HepG2 (cell line): ENCODE measurements around the gene AMER3. TPM values are rescaled to one million over a fixed set of nuclear protein-coding genes. Genes with fewer than 3 reads are reported as not detected.

ENCODE experiments used
- CEBPB ChIP-seq: IDR thresholded peaks from 2 replicates; pipeline ENCODE4 v1.6.1; 2011; ENCODE audit warnings: low read depth, low read length, improper control_type of control experiment, borderline replicate concordance
- CREB1 ChIP-seq, 2 experiments: fragments of 450-650 bp in 1 of 2; IDR thresholded peaks; 2 replicates each; pipeline ENCODE4 v1.6.1; 2016 to 2017; ENCODE audit warnings: control low read depth in 1 of 2, mild to moderate bottlenecking in 1 of 2, missing compliant biosample characterization in 1 of 2, missing genetic modification characterization in 1 of 2
- CREM ChIP-seq, 2 experiments: sonication (generic) in 1 of 2; formaldehyde crosslinking in 1 of 2; IDR thresholded peaks; 2 replicates each; pipeline versions ENCODE4 v1.4.0 to v1.6.1; 2016 to 2020; ENCODE audit warnings: antibody characterized with exemption in 1 of 2, mild to moderate bottlenecking in 1 of 2, missing genetic modification reagents in 1 of 2
- GPN1 ChIP-seq: sonication (generic); formaldehyde crosslinking; IDR thresholded peaks from 2 replicates; pipeline ENCODE4 v1.5.1; 2020; ENCODE audit warnings: missing genetic modification reagents, borderline replicate concordance
- HMG20A ChIP-seq: IDR thresholded peaks from 2 replicates; pipeline ENCODE4 v1.6.1; 2016; ENCODE audit warnings: borderline replicate concordance
- HNF1B ChIP-seq: sonication (generic); formaldehyde crosslinking; IDR thresholded peaks from 2 replicates; pipeline ENCODE4 v1.5.1; 2020; ENCODE audit warnings: mild to moderate bottlenecking, moderate library complexity, missing genetic modification reagents
- KMT2A ChIP-seq: sonication (generic); formaldehyde crosslinking; IDR thresholded peaks from 2 replicates; pipeline ENCODE4 v1.4.0; 2020; ENCODE audit warnings: missing genetic modification reagents
- MAFG ChIP-seq: sonication (generic); formaldehyde crosslinking; IDR thresholded peaks from 2 replicates; pipeline ENCODE4 v1.5.1; 2020; ENCODE audit warnings: mild to moderate bottlenecking, missing genetic modification reagents
- MTF2 ChIP-seq: sonication (generic); formaldehyde crosslinking; IDR thresholded peaks from 2 replicates; pipeline ENCODE4 v1.5.0; 2020; ENCODE audit warnings: missing genetic modification reagents, borderline replicate concordance
- POLR2G ChIP-seq: fragments of 200-400 bp; formaldehyde crosslinking; IDR thresholded peaks from 2 replicates; pipeline ENCODE4 v1.6.1; 2018; ENCODE audit warnings: mild to moderate bottlenecking, low read depth, low read length, moderate library complexity
- RAD51 ChIP-seq: fragments of 450-650 bp; IDR thresholded peaks from 2 replicates; pipeline ENCODE4 v1.6.1; 2016; ENCODE audit warnings: borderline replicate concordance
- SMC3 ChIP-seq: IDR thresholded peaks from 2 replicates; pipeline ENCODE4 v1.6.1; 2011; ENCODE audit warnings: low read length, improper control_type of control experiment
- ZFP36 ChIP-seq: fragments of 150-350 bp; IDR thresholded peaks from 2 replicates; pipeline ENCODE4 v1.6.1; 2018; ENCODE audit warnings: borderline replicate concordance, low read length, low read depth; ENCODE audit not compliant: partially characterized antibody
- ZFX ChIP-seq: sonication (generic); formaldehyde crosslinking; IDR thresholded peaks from 2 replicates; pipeline ENCODE4 v1.4.0; 2020; ENCODE audit warnings: mild to moderate bottlenecking, low read depth, missing genetic modification reagents, moderate library complexity
- ZGPAT ChIP-seq: IDR thresholded peaks from 2 replicates; pipeline ENCODE4 v1.6.1; 2016; ENCODE audit warnings: mild to moderate bottlenecking
- ZNF329 ChIP-seq: sonication (generic); formaldehyde crosslinking; IDR thresholded peaks from 2 replicates; pipeline ENCODE4 v1.9.0; 2021; ENCODE audit warnings: low read depth, mild to moderate bottlenecking, missing genetic modification reagents
- ZNF501 ChIP-seq: sonication (generic); formaldehyde crosslinking; IDR thresholded peaks from 2 replicates; pipeline ENCODE4 v1.5.1; 2020; ENCODE audit warnings: mild to moderate bottlenecking, moderate library complexity, missing genetic modification reagents
- ZNF556 ChIP-seq: sonication (generic); formaldehyde crosslinking; IDR thresholded peaks from 2 replicates; pipeline ENCODE4 v1.4.0; 2020; ENCODE audit warnings: mild to moderate bottlenecking, missing genetic modification reagents, borderline replicate concordance
- ZNF569 ChIP-seq: sonication (generic); formaldehyde crosslinking; IDR thresholded peaks from 2 replicates; pipeline ENCODE4 v1.5.0; 2020; ENCODE audit warnings: mild to moderate bottlenecking, missing genetic modification reagents, moderate library complexity, borderline replicate concordance
- ZNF597 ChIP-seq: sonication (generic); formaldehyde crosslinking; IDR thresholded peaks from 2 replicates; pipeline ENCODE4 v1.5.0; 2020; ENCODE audit warnings: missing genetic modification reagents
- ZNF616 ChIP-seq: sonication (generic); formaldehyde crosslinking; IDR thresholded peaks from 2 replicates; pipeline ENCODE4 v1.5.0; 2020; ENCODE audit warnings: low read depth, mild to moderate bottlenecking, missing genetic modification reagents
- ZNF670 ChIP-seq: sonication (generic); formaldehyde crosslinking; IDR thresholded peaks from 2 replicates; pipeline ENCODE4 v1.8.0; 2022; ENCODE audit warnings: mild to moderate bottlenecking, missing genetic modification reagents, borderline replicate concordance
- ZNF770 ChIP-seq: sonication (generic); formaldehyde crosslinking; IDR thresholded peaks from 2 replicates; pipeline ENCODE4 v1.5.0; 2020; ENCODE audit warnings: mild to moderate bottlenecking, missing genetic modification reagents
- polyA plus RNA-seq, 8 experiments: library from polyadenylated mRNA; depleted of rRNA in 3 of 8; stranded (reverse) in 7 of 8; unstranded in 1 of 8; fragments of >200 nt; fragmentation: Illumina TruSeq in 4 of 8; extraction: Trizol in 4 of 8; gene quantifications; 2 replicates each; pipeline versions ENCODE4 v1.2.1 to v1.2.3, GENCODE V29; 2011 to 2016; ENCODE audit warnings: low read depth in 4 of 8, missing spikeins in 1 of 8, mixed read lengths in 1 of 8; ENCODE audit not compliant: insufficient read depth in 1 of 8
- total RNA-seq, 5 experiments: library from RNA; depleted of rRNA; stranded (reverse); fragments of >200 nt; fragmentation: Illumina TruSeq; extraction: Trizol; gene quantifications; 2 replicates each; pipeline ENCODE4 v1.2.3, GENCODE V29; 2016; ENCODE audit warnings: low read depth in 1 of 5

Gene AMER3
- total and polyA plus RNA-seq, 2 of the 13 experiments (the other 11 are each of a cell fraction or from before 2014, with no cell fraction given): not detected

GRCh38 chr2:130744287-130745117 lies 10.8 kb upstream of the AMER3 start (continued):
- TF ChIP-seq HNF1B (no peak), ZNF597 (CRISPR knock-in tag) (no peak), ZNF501 (CRISPR knock-in tag) (no peak), ZNF329 (CRISPR knock-in tag) (no peak), CREM (IDR thresholded peaks at IDR 0.05) (peak; percentile 41; the same call in 1 of the 2 replicates), CREM (CRISPR knock-in tag; IDR thresholded peaks at IDR 0.05) (no peak), GPN1 (no peak), MTF2 (CRISPR knock-in tag) (no peak), CREB1 (IDR thresholded peaks at IDR 0.05) (no peak), CREB1 (CRISPR knock-in tag; IDR thresholded peaks at IDR 0.05) (no peak), ZFX (peak; percentile 61), RAD51 (no peak), ZFP36 (no peak), CEBPB (peak; percentile 27; the same call in 1 of the 2 replicates), POLR2G (no peak), ZGPAT (CRISPR knock-in tag) (peak; percentile 46; the same call in 1 of the 2 replicates), ZNF616 (CRISPR knock-in tag) (no peak), SMC3 (no peak), KMT2A (CRISPR knock-in tag) (no peak), ZNF556 (CRISPR knock-in tag) (peak; percentile 61; the same call in 1 of the 2 replicates), HMG20A (CRISPR knock-in tag) (peak; percentile 61; the same call in 1 of the 2 replicates), ZNF770 (CRISPR knock-in tag) (no peak), MAFG (CRISPR knock-in tag) (no peak), ZNF670 (CRISPR knock-in tag) (no peak), ZNF569 (CRISPR knock-in tag) (no peak)
